Activated CD8-positive, alpha-beta memory T cell treated with anti-CD3 and anti-CD28 coated beads for 4 hours (primary cell): ENCODE measurements around the gene BCL7A.

Source experiments
- DNase-seq, 2 donors: peaks; one replicate each; pipeline ENCODE4 v3.0.0-alpha.2; 2020; ENCODE audit warnings: low read depth in 2 of 2

Gene BCL7A

DNA sequence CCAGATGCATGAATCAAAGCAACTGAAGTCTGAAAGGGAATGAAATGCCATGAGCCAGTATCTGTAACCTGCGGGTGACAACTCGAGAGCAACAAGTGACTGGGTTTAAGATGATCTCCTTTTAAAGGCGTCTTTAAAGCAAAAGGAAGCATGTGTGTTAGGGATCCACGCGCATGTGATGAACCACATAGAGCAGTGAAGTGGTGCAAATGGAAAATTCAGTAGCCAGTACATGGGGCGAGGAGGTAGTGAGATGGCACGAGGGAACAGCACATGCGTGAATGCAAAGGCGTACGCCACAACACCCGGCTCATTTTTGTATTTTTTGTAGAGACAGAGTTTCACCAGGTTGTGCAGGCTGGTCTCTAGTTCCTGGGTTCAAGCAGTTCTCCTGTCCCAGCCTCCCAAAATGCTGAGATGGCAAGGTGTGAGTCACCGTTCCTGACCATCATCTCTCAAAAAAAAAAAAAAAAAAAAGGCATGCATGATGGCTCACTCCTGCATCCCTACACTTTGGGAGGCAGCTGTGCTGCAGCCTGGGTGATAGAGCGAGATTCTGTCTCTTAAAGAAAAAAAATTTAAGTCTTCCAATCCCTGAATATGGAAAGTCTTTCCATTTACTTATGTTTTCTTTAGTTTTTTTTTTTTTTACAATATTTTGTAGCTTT lies 24.6 kb upstream of the BCL7A start:
- no peak for DNase-seq

GRCh38 chr12:122001466-122002209 lies 20.0 kb upstream of the BCL7A start:
- DNase-seq: no peak

GRCh38 chr12:122003651-122004611 lies 17.8 kb upstream of the BCL7A start:
- DNase-seq: no peak

- no peak for DNase-seq
Measured at GRCh38 chr12:122004633-122005071, 17.0 kb upstream of the BCL7A start.

GRCh38 chr12:122005252-122005776 lies 16.4 kb upstream of the BCL7A start:
- no peak for DNase-seq

GRCh38 chr12:122006186-122006926 lies 15.3 kb upstream of the BCL7A start:
- DNase-seq: no peak

- no peak for DNase-seq
Measured at GRCh38 chr12:122009741-122010140, 11.9 kb upstream of the BCL7A start.

- no peak for DNase-seq
Measured at GRCh38 chr12:122012184-122012583, 9.5 kb upstream of the BCL7A start.

DNA sequence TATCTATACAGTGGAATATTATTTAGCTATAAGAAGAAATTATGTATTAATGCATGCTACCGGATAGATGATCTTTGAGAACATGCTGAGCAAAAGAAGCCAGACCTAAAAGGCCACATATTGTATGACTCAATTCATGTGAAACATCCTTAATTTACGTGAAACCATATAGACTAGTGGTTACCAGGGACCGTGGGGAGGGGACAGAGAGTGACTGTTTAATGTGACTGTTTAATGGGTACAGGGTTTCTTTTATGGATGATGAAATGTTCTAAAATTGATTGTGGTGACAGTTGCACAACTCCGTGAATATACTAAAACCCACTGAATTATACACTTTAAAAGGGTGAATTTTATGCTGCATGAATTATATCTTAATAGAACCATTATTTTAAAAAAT lies 8.5 kb upstream of the BCL7A start:
- DNase-seq: no peak

DNA sequence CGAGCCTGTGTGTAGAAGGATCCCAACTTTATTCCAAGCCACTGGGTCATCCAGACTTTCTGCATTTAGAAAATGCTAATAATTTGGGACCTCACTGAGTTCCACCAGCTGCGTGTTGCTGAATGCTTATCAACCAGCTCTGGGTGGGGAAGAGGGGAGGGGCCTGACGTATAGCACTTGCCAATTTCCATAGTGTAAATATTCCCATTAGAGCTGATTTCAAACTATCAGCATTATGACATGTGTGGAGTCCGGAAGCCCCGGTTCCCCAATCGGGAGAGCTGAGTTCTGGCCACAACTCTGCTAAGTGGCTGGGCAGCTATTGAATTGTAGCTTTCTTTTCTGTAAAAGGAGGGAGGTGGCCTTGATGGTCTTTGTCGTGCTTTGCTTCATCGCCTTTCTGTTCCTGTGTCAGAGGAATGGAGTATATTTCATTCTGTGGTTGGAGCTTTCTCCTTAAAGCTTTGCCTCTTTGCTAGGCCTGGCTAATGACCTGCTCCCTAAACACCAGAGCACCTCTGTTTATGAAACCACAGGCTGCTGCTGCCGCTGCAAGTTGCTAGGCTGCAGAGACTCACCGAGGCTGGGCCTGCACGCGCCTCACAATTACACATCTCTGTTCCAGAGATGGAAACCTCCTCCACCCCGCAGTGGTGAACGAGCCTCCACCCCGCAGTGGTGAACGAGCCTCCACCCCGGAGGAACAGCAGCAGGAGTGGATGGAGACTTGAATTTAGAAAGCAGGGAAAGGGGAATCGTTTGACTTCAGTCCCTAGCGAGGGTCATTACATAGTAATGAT lies 7.7 kb upstream of the BCL7A start:
- no peak for DNase-seq

GRCh38 chr12:122014781-122015180 lies 6.9 kb upstream of the BCL7A start:
- DNase-seq: no peak

GRCh38 chr12:122018457-122018856 lies 3.2 kb upstream of the BCL7A start:
- no peak for DNase-seq

- DNase-seq: no peak
Measured at GRCh38 chr12:122018937-122019336, 2.7 kb upstream of the BCL7A start.

DNA sequence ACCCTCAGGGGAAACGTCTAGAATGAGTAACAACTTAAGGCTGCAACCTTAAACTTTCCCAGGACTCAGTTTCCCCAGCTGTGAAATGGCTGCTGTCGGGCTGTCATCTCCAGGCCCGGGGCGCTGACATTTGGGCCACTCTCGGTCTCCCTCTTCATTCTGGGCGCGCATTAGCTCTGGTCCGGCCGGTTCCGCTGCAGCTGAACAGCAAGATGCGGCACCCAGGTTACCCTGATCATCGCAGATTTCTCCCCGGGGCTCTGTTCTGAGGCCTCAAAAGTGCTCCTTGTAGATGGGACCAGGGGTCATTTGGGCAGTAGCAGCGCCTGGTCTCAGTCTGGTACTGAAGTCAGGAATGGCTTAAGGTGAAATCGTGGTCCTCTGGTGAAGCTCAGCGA lies 890 bp upstream of the BCL7A start:
- DNase-seq: no peak

DNA sequence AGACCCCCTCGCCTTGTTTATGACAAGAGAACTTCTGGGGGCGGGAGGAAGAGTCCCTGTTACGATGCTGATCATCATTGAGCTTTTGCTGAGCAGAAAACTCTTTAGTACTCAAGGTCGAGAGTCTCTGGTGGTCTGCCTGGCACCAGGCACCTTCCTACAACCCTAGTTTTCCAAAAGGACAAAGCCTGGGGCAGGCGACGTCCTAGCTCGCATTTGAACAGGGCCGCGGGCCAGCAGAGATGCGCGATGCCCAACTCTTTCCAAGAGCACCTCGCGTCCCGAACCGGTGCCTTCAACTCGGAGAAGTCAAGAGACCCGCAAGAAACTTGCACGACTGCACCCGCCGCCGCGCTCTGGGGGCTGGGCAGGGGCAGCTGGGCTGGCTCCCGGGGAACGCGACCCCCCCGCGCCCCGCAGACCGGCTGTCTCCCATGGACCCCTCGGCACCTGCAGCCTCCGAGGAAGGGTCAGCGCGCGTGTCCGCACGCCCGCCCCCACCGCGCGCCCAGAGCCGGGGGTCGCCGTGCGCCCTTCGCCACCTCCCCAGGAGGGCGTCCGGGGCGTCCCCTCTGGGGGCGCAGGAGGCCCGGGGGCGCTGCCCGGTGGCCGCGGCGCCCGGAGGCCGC lies 377 bp upstream of the BCL7A start:
- DNase-seq: no peak

DNA sequence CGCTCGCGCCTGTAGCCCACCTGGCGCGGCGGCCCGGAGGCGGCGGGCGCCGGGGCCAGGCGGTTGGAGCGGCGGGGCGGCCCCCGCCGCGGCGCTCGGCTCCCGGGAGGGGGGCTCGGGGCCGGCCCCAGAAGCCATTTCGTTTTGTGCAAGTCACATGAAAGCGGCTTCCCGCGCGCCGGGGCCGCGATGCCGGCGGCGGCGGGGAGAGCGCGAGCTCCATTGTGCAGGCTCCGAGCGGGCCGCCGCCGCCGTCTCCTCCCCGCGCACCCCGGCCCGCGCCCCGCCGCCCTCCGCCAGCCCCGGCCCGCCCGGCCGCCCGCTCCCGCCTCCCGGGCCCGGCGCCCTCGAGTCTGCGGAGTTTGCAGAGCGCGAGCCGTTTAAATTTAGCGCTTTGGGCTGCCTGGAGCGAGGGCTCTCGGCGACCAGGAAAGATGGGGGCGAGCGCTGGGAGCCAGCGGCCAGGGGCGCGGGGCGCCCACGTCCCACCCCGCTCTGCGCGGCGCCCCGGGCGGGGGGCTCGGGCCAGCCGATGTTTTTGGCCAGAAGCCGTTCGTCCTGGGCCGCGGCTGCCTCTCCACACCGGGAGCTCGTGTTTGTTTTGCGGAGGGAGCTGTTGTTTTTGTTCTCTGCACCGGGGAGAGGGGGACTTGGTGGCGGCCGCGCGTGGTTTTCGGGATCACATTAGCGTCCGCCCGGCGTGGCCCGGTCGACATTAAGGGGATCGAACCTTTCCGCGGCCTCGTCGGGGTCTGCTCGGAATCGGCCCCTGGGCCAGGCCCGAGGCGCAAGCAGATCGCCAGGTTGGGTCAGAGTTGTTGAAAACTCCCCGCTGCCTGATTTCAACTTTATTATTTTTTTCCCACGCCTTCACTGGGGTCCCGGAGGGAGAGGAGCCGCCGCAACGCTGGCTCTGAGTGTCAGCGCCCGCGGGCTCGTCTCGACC lies 982 bp downstream of the BCL7A start:
- DNase-seq: no peak

GRCh38 chr12:122023339-122024131 lies 1.9 kb downstream of the BCL7A start:
- DNase-seq: no peak
